GF-D8 (cell line): ENCODE results near the gene EYA3.

Source experiments
- DNase-seq: peaks from one replicate; lab custom pipeline; 2025; lab: John Stamatoyannopoulos, UW

EYA3 gene

GRCh38 chr1:28113242-28113572 lies 24.8 kb upstream of the EYA3 start:
- DNase-seq, result no peak

- DNase-seq, result peak; percentile 54
These were observed 24.2 kb upstream of the EYA3 start for GRCh38 chr1:28112388-28113241.

- peak; percentile 83 for DNase-seq
These were observed 22.7 kb upstream of the EYA3 start for GRCh38 chr1:28111157-28111556.

GRCh38 chr1:28110555-28110954 lies 22.1 kb upstream of the EYA3 start:
- no peak for DNase-seq

- DNase-seq, result no peak
These were observed 21.2 kb upstream of the EYA3 start for GRCh38 chr1:28109639-28110038.

GRCh38 chr1:28108001-28108400 lies 19.6 kb upstream of the EYA3 start:
- DNase-seq, result no peak

- DNase-seq, result no peak
These were observed 16.6 kb upstream of the EYA3 start for GRCh38 chr1:28104866-28105467.

GRCh38 chr1:28102189-28102588 lies 13.8 kb upstream of the EYA3 start:
- DNase-seq, result no peak

GRCh38 chr1:28099050-28099769 lies 10.8 kb upstream of the EYA3 start:
- DNase-seq, result no peak

- no peak for DNase-seq
These were observed 8.7 kb upstream of the EYA3 start for GRCh38 chr1:28097100-28097472.

- no peak for DNase-seq
These were observed 8.0 kb upstream of the EYA3 start for GRCh38 chr1:28096210-28097099.

GRCh38 chr1:28091043-28091781 lies 2.8 kb upstream of the EYA3 start:
- DNase-seq, result peak; percentile 38

GRCh38 chr1:28087614-28088167 lies 719 bp downstream of the EYA3 start:
- peak; percentile 40 for DNase-seq

GRCh38 chr1:28086651-28087050 lies 1.8 kb downstream of the EYA3 start:
- DNase-seq, result peak; percentile 13

GRCh38 chr1:28085129-28085528 lies 3.3 kb downstream of the EYA3 start:
- DNase-seq, result no peak

- no peak for DNase-seq
These were observed 4.5 kb downstream of the EYA3 start for GRCh38 chr1:28083876-28084275.

- no peak for DNase-seq
These were observed 9.5 kb downstream of the EYA3 start for GRCh38 chr1:28078680-28079626.

- no peak for DNase-seq
These were observed 10.1 kb downstream of the EYA3 start for GRCh38 chr1:28078262-28078661.

- no peak for DNase-seq
These were observed 13.4 kb downstream of the EYA3 start for GRCh38 chr1:28074892-28075511.
